T-cell (primary cell): ENCODE measurements around the gene MEF2A. TPM values are rescaled to one million over a fixed set of nuclear protein-coding genes. Genes with fewer than 3 reads are reported as not detected.

Experiments
- ATAC-seq, 4 experiments: fragments of 200-7000 bp in 3 of 4; fragments of 150-1000 bp in 1 of 4; cut with Tn5 transposase; replicated peaks in 1 of 4; 1 replicate in 3 of 4; 2 replicates in 1 of 4; pipeline ENCODE4 v1.10.0; 2021; ENCODE audit warnings: moderate library complexity in 3 of 4, mild to moderate bottlenecking in 2 of 4, moderate number of reproducible peaks in 1 of 4
- CTCF ChIA-PET, 2 donors: fragments of 300-600 bp; sonication (Branson Sonifier 250); formaldehyde crosslinking; loops; one replicate each; lab custom pipeline; 2022; ENCODE audit warnings: antibody characterized with exemption in 2 of 2; lab: Charles Lee
- POLR2A ChIA-PET, 2 donors: fragments of 300-600 bp; sonication (Branson Sonifier 250); formaldehyde crosslinking; loops; one replicate each; lab custom pipeline; 2022; ENCODE audit warnings: antibody characterized with exemption in 2 of 2; lab: Charles Lee
- DNase-seq, 35 experiments: peaks; one replicate each; pipeline versions ENCODE4 v3.0.0 to v3.0.0-alpha.2; 2013 to 2023
- H3K27ac ChIP-seq: one replicate; pipeline ENCODE4 v1.5.1; 2013; ENCODE audit warnings: low read length
- H3K27me3 ChIP-seq, 2 experiments: replicated peaks in 1 of 2; 1 replicate in 1 of 2; 2 replicates in 1 of 2; pipeline versions ENCODE4 v1.6.1 to v1.7.0; 2013; ENCODE audit warnings: low read length in 1 of 2, mixed read lengths in 1 of 2; ENCODE audit not compliant: control insufficient read depth in 2 of 2, insufficient read depth in 2 of 2; ENCODE audit errors: extremely low read depth in 1 of 2
- H3K36me3 ChIP-seq, 2 donors: 1 replicate in 1 of 2; 2 replicates in 1 of 2; pipeline versions ENCODE4 v1.6.1 to v1.7.0; 2013; ENCODE audit warnings: low read length in 1 of 2; ENCODE audit not compliant: control insufficient read depth in 2 of 2, insufficient read depth in 1 of 2; ENCODE audit errors: extremely low read depth in 1 of 2
- H3K4me1 ChIP-seq, 2 experiments: 1 replicate in 1 of 2; 2 replicates in 1 of 2; pipeline versions ENCODE4 v1.6.1 to v1.7.0; 2013; ENCODE audit warnings: low read length in 2 of 2, mixed read lengths in 1 of 2; ENCODE audit not compliant: insufficient read depth in 2 of 2, control insufficient read depth in 1 of 2; ENCODE audit errors: extremely low read depth in 1 of 2
- H3K4me3 ChIP-seq, 2 donors: 1 replicate in 1 of 2; 2 replicates in 1 of 2; pipeline versions ENCODE4 v1.5.1 to v1.7.0; 2013; ENCODE audit warnings: mild to moderate bottlenecking in 2 of 2, low read length in 1 of 2, moderate library complexity in 1 of 2; ENCODE audit not compliant: control insufficient read depth in 1 of 2; ENCODE audit errors: extremely low read depth in 1 of 2
- H3K9me3 ChIP-seq: 2 replicates; pipeline ENCODE4 v1.7.0; 2013
- H3K27ac Mint-ChIP-seq, 2 donors: one replicate each; pipeline ENCODE4 v1.8.0; 2020 to 2021; ENCODE audit warnings: mild to moderate bottlenecking in 2 of 2, mixed read lengths in 2 of 2
- H3K27me3 Mint-ChIP-seq, 2 donors: one replicate each; pipeline ENCODE4 v1.8.0; 2021 to 2022; ENCODE audit warnings: mixed read lengths in 2 of 2
- H3K36me3 Mint-ChIP-seq: one replicate; pipeline ENCODE4 v1.8.0; 2021; ENCODE audit warnings: mixed read lengths
- H3K4me1 Mint-ChIP-seq, 3 donors: one replicate each; pipeline ENCODE4 v1.8.0; 2020 to 2022; ENCODE audit warnings: mixed read lengths in 3 of 3, mild to moderate bottlenecking in 1 of 3
- H3K4me3 Mint-ChIP-seq, 3 donors: one replicate each; pipeline ENCODE4 v1.8.0; 2020 to 2022; ENCODE audit warnings: mild to moderate bottlenecking in 3 of 3, mixed read lengths in 3 of 3, moderate library complexity in 3 of 3
- H3K9me3 Mint-ChIP-seq, 3 donors: one replicate each; pipeline ENCODE4 v1.8.0; 2020 to 2022; ENCODE audit warnings: mixed read lengths in 3 of 3
- WGBS: methylation state at CpG from one replicate; pipeline ENCODE4 v1.1.5; 2013; ENCODE audit warnings: missing lambda C conversion rate; ENCODE audit not compliant: insufficient coverage; 5-methylcytosine and 5-hydroxymethylcytosine counted together
- total RNA-seq, 35 experiments: library from RNA in 6 of 35; stranded (reverse) in 6 of 35; fragments of 120-200 nt in 1 of 35; gene quantifications; one replicate each; pipeline versions ENCODE4 v1.2.1 to v1.2.4 and lab custom pipeline; 2013 to 2026

MEF2A gene
- total RNA-seq, 5 donors from 2014 or later (not counting 1 experiment from before 2014, with no cell fraction given) = 31.6 to 37.4 (median 33.9) TPM

- Mint-ChIP-seq H3K36me3 (peaks cover 43% of the 10 kb centered on the region), H3K9me3 (peaks cover 0 to 7% (median 6%) of the 10 kb centered on the region in 3 donors), H3K4me3 (no peak overlapping the region), H3K27me3 (no peaks in the 10 kb centered on the region), H3K27ac (no peak overlapping the region), H3K4me1 (peaks cover 71 to 75% (median 73%) of the 10 kb centered on the region in 3 donors)
- Histone ChIP-seq H3K27me3 (no peaks in the 10 kb centered on the region), H3K27ac (no peak overlapping the region), H3K36me3 (peaks cover 0 to 5% of the 10 kb centered on the region in 2 donors), H3K9me3 (peaks cover 8% of the 10 kb centered on the region), H3K4me3 (no peak overlapping the region), H3K4me1 (peaks cover 0 to 9% of the 10 kb centered on the region in 2 experiments)
- ATAC-seq (no peak), DNase-seq (no peak)
- CTCF ChIA-PET = no interaction called here
- POLR2A ChIA-PET = interaction anchor here in 1 of 2 donors (0.6 kb wide), 1 partner anchor 874 kb away, joined by 9 read pairs; no protein-coding TSS in a partner anchor
- WGBS = 100% methylated on average over 2 of the region's 6 CpGs
These were observed 39.1 kb downstream of the MEF2A start for GRCh38 chr15:99604865-99605264.

DNA sequence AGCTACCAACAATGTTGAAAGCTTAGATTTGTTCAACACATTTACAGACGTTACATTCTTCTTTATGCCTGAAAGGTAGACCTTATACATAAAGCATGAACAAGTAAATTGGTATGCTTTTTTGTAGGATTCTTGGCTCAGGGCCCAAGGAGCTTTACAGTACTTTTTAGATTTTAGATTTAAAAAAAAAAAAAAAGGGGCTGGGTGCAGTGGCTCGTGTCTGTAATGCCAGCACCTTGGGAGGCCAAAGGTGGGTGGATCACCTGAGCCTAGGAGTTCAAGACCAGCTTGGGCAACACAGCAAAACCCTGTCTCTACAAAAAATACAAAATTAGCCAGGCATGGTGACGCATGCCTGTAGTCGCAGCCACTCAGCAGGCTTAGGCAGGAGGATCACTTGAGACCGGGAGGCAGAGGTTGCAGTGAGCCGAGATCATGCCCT is 39.7 kb downstream of the MEF2A start:
- Mint-ChIP-seq H3K27me3 (no peaks in the 10 kb centered on the region), H3K27ac (no peak overlapping the region), H3K4me1 (peaks cover 66 to 69% (median 69%) of the 10 kb centered on the region in 3 donors), H3K9me3 (peaks cover 0 to under 1% (median 0%) of the 10 kb centered on the region in 3 donors), H3K36me3 (peaks cover 37% of the 10 kb centered on the region), H3K4me3 (no peak overlapping the region)
- Histone ChIP-seq H3K36me3 (no peaks in the 10 kb centered on the region), H3K4me1 (peaks cover 0 to 9% of the 10 kb centered on the region in 2 experiments), H3K4me3 (no peak overlapping the region), H3K27ac (no peak overlapping the region), H3K27me3 (no peaks in the 10 kb centered on the region), H3K9me3 (peaks cover 2% of the 10 kb centered on the region)
- no peak for ATAC-seq
- ChIA-PET CTCF (no interaction called here), POLR2A (interaction anchor here (0.6 kb wide), 3 partner anchors 149 to 1685 kb away, joined by 3 to 9 read pairs (median 4); no protein-coding TSS in a partner anchor)
- DNase-seq = no peak
- WGBS = no CpG with 5 or more reads among the region's 6 CpGs

DNA sequence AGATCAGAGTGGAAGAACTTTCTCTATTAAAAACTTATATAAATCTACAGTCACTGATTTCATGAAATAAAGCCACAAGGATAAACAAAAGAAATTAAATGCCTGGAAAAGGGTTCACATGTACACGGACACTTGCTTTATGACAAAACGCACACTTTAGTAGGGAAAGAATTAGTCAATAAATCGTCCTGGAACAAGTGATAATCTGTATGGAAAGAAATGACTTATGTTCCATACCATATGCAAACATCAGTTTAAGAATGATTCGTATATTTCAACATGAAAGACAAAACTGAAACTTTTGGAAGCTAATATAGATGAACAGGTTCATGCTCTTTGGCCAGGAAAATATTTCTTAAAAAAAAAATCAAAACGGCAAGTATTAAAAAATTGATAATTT is 40.2 kb downstream of the MEF2A start:
- no peak overlapping the region for H3K4me3 Mint-ChIP-seq
- H3K27ac ChIP-seq = no peak overlapping the region
- peaks cover 63 to 69% (median 66%) of the 10 kb centered on the region in 3 donors for H3K4me1 Mint-ChIP-seq
- ChIA-PET CTCF (no interaction called here), POLR2A (interaction anchor here (0.6 kb wide), 2 partner anchors 149 to 1685 kb away, joined by 3 to 4 read pairs; no protein-coding TSS in a partner anchor)
- H3K36me3 ChIP-seq = no peaks in the 10 kb centered on the region
- H3K27ac Mint-ChIP-seq = no peak overlapping the region
- ATAC-seq (no peak), DNase-seq (no peak)
- H3K9me3 Mint-ChIP-seq = no peaks in the 10 kb centered on the region
- H3K4me1 ChIP-seq = peaks cover 0 to 9% of the 10 kb centered on the region in 2 experiments
- H3K9me3 ChIP-seq = no peaks in the 10 kb centered on the region
- WGBS = no CpG with 5 or more reads among the region's 5 CpGs
- H3K4me3 ChIP-seq = no peak overlapping the region
- no peaks in the 10 kb centered on the region for H3K27me3 Mint-ChIP-seq
- H3K27me3 ChIP-seq = no peaks in the 10 kb centered on the region
- peaks cover 34% of the 10 kb centered on the region for H3K36me3 Mint-ChIP-seq

DNA sequence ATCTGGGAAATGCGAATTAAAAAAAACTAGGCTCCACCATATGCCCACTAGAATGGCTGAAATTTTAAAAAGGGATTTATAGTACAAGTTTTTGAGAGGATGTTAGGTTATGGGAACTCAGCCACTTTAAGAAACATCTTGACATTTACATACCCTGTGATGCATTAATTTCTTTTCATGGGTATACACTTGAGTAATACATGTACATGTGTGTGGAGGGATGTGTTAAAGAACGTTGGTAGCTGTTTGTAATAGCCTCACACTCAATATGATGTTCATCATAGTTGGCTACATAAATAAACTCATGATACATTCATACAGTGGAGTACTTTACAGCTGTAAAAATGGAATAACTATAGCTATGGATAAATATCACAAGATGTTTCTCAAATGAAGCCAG is 40.9 kb downstream of the MEF2A start:
- no CpG with 5 or more reads among the region's 2 CpGs for WGBS
- Mint-ChIP-seq H3K27ac (no peak overlapping the region), H3K27me3 (no peaks in the 10 kb centered on the region), H3K9me3 (no peaks in the 10 kb centered on the region), H3K4me3 (no peak overlapping the region), H3K4me1 (peaks cover 63 to 70% (median 65%) of the 10 kb centered on the region in 3 donors), H3K36me3 (peaks cover 31% of the 10 kb centered on the region)
- H3K36me3 ChIP-seq = no peaks in the 10 kb centered on the region
- no peak overlapping the region for H3K4me3 ChIP-seq
- POLR2A ChIA-PET = no interaction called here
- no peak overlapping the region for H3K27ac ChIP-seq
- ATAC-seq (no peak), DNase-seq (no peak)
- CTCF ChIA-PET = interaction anchor here in 1 of 2 donors (0.7 kb wide), 1 partner anchor 28 kb away, joined by 3 read pairs; no protein-coding TSS in a partner anchor
- H3K27me3 ChIP-seq = no peaks in the 10 kb centered on the region
- peaks cover 0 to 9% of the 10 kb centered on the region in 2 experiments for H3K4me1 ChIP-seq
- H3K9me3 ChIP-seq = no peaks in the 10 kb centered on the region

GRCh38 chr15:99613481-99613880 is 47.7 kb downstream of the MEF2A start:
- ATAC-seq (no peak), DNase-seq (no peak)
- Mint-ChIP-seq H3K9me3 (no peaks in the 10 kb centered on the region), H3K36me3 (peaks cover 4% of the 10 kb centered on the region), H3K27me3 (no peaks in the 10 kb centered on the region), H3K27ac (no peak overlapping the region), H3K4me3 (no peak overlapping the region), H3K4me1 (peaks cover 62 to 68% (median 63%) of the 10 kb centered on the region in 3 donors)
- POLR2A ChIA-PET = no interaction called here
- no CpG with 5 or more reads among the region's 3 CpGs for WGBS
- Histone ChIP-seq H3K4me3 (no peak overlapping the region), H3K27ac (no peak overlapping the region), H3K36me3 (no peaks in the 10 kb centered on the region), H3K4me1 (peaks cover 0 to 9% of the 10 kb centered on the region in 2 experiments), H3K27me3 (no peaks in the 10 kb centered on the region), H3K9me3 (no peaks in the 10 kb centered on the region)
- CTCF ChIA-PET = no interaction called here

- Mint-ChIP-seq H3K9me3 (no peaks in the 10 kb centered on the region), H3K27me3 (no peaks in the 10 kb centered on the region), H3K4me3 (no peak overlapping the region), H3K4me1 (peaks cover 63 to 68% (median 68%) of the 10 kb centered on the region in 3 donors), H3K36me3 (peaks cover 4% of the 10 kb centered on the region), H3K27ac (peak overlapping the region in 1 of 2 donors; percentile 8)
- no peaks in the 10 kb centered on the region for H3K27me3 ChIP-seq
- DNase-seq (no peak), ATAC-seq (peak in 1 of 4 experiments; percentile 28)
- H3K9me3 ChIP-seq = no peaks in the 10 kb centered on the region
- H3K36me3 ChIP-seq = no peaks in the 10 kb centered on the region
- H3K27ac ChIP-seq = no peak overlapping the region
- H3K4me3 ChIP-seq = no peak overlapping the region
- POLR2A ChIA-PET = interaction anchor here in 1 of 2 donors (0.6 kb wide), 1 partner anchor 57 kb away, joined by 3 read pairs; no protein-coding TSS in a partner anchor
- CTCF ChIA-PET = no interaction called here
- WGBS = no CpG with 5 or more reads among the region's 6 CpGs
- H3K4me1 ChIP-seq = peaks cover 0 to 9% of the 10 kb centered on the region in 2 experiments
These were observed 48.3 kb downstream of the MEF2A start for GRCh38 chr15:99613887-99614647.
